HL-60 (cell line): ENCODE measurements around the gene EPS15.

Experiments used
- CTCF ChIP-seq: IDR thresholded peaks from one replicate; pipeline ENCODE4 v1.5.1; 2011; ENCODE audit warnings: low read length, control low read depth, inconsistent platforms; ENCODE audit not compliant: insufficient read depth
- POLR2AphosphoS5 ChIP-seq: IDR thresholded peaks from 2 replicates; pipeline ENCODE4 v1.6.1; 2012; ENCODE audit warnings: low read depth

DNA sequence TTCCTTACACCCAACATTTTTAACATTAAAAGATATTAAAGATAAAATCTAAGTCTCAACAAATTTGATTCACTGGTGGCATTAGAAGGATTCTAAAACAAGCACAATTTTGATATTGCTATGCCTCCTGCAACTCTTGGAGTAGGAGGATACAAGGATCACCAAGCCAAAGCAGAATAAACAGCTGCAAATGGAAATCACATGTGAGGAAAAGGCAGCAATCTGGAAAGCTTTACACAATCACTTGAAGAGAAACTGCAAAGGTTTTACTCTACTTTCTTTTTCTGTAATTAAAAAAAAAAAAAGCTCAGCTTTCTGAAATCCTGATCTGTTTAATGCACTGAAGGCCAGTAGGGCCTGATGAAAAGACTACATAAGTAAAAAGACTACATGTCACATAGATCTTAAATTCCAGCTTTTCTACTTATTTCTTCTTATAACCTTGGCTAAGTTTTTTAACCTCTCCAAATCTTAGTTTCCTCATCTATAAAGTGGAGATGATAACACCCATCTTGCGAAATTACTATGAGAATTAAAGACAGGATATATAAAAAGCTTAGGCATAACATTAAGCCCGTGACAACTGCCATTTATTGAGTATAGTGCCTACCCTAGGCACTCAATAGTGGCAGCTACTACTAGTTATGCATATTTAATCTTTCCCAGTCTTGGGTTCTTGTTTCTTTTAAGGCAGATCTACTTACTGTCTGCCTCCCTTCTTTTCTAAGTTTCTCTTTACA, 73.5 kb downstream of the EPS15 start:
- TF ChIP-seq CTCF (no peak), POLR2AphosphoS5 (no peak)
